ENCODE results near the gene WDR31. TPM values are rescaled to one million over a fixed set of nuclear protein-coding genes. Genes with fewer than 3 reads are reported as not detected.

Gene WDR31
- total RNA-seq, 1 donor from 2014 or later = 3.0 TPM

DNA sequence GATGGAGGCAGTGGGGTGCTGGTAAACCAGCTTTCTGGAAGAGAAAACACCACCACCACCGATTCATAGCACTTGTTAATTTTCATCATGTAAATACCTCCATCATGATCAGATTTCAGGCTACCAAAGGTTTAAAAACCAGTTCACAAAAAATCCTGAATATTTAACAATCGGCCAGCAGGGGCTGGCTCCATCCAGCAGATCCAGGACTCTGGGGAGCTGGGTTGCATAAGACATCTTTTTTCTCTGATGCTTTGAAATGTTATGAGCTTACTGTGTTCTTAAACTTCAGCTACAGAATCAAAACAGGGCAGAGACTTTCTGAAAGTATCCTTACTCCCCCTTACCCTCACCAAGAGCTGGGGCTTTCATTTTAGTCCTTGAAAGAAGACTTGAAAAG is 22.3 kb downstream of the WDR31 start:
- Histone ChIP-seq H3K36me3 (ENCODE audit: control insufficient read depth, insufficient read depth, low read length) (no peaks in the 10 kb centered on the region), H3K4me3 (ENCODE audit: low read depth, low read length) (no peak overlapping the region), H3K27me3 (ENCODE audit: control insufficient read depth, insufficient read depth, low read length) (no peaks in the 10 kb centered on the region)
- TF ChIP-seq, protein P1, sequence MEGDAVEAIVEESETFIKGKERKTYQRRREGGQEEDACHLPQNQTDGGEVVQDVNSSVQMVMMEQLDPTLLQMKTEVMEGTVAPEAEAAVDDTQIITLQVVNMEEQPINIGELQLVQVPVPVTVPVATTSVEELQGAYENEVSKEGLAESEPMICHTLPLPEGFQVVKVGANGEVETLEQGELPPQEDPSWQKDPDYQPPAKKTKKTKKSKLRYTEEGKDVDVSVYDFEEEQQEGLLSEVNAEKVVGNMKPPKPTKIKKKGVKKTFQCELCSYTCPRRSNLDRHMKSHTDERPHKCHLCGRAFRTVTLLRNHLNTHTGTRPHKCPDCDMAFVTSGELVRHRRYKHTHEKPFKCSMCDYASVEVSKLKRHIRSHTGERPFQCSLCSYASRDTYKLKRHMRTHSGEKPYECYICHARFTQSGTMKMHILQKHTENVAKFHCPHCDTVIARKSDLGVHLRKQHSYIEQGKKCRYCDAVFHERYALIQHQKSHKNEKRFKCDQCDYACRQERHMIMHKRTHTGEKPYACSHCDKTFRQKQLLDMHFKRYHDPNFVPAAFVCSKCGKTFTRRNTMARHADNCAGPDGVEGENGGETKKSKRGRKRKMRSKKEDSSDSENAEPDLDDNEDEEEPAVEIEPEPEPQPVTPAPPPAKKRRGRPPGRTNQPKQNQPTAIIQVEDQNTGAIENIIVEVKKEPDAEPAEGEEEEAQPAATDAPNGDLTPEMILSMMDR (IDR thresholded peaks at IDR 0.05; ENCODE audit: insufficient read depth, low read length, poor library complexity, severe bottlenecking) = no peak
- no peak for DNase-seq (ENCODE audit: low read depth)

DNA sequence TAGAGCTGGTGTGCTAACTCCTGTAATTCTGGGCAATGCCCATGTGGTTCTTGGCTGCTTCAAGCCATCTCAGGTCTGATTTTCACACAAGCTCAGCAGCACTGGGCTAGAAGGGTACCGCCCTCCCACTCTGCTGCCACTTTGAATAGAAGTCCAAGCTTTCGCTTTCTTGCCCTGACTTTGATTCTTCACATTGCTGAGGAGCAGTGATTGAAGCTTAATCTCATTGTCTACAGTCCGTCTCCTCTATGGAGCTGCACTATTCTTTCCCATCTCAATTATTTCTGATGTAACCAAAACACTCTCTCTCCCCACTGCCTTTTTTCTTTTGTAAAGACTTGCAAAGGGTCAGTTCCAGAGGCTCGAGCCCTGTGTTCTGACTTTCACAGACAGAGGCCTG is 24.0 kb downstream of the WDR31 start:
- DNase-seq (ENCODE audit: low read depth) = no peak
- no peak overlapping the region for H3K4me3 ChIP-seq (ENCODE audit: low read depth, low read length)
- no peaks in the 10 kb centered on the region for H3K36me3 ChIP-seq (ENCODE audit: control insufficient read depth, insufficient read depth, low read length)
- no peaks in the 10 kb centered on the region for H3K27me3 ChIP-seq (ENCODE audit: control insufficient read depth, insufficient read depth, low read length)
- TF ChIP-seq, protein P1 (IDR thresholded peaks at IDR 0.05; ENCODE audit: insufficient read depth, low read length, poor library complexity, severe bottlenecking) = no peak

DNA sequence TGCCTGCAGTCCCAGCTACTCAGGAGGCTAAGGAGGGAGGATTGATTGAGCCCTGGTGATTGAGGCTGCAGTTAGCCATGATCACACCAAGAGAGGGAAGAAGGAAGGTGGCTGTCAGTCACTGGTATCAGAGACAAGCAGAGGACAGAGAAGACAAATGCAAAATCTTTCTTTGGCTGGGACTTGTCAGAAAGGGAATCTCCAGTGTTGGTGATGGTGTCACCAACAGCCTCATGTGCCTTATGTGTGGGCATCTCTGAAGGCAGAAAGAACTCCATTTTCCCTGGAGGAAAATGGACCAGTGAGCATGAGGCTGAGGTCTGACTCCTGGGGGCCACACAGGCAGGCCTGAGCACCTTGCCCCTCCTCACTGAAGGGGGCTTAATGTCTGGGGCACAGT is 24.8 kb downstream of the WDR31 start:
- no peak for DNase-seq (ENCODE audit: low read depth)
- Histone ChIP-seq H3K4me3 (ENCODE audit: low read depth, low read length) (no peak overlapping the region), H3K27me3 (ENCODE audit: control insufficient read depth, insufficient read depth, low read length) (no peaks in the 10 kb centered on the region), H3K36me3 (ENCODE audit: control insufficient read depth, insufficient read depth, low read length) (no peaks in the 10 kb centered on the region)
- TF ChIP-seq, protein P1 (IDR thresholded peaks at IDR 0.05; ENCODE audit: insufficient read depth, low read length, poor library complexity, severe bottlenecking) = no peak

DNA sequence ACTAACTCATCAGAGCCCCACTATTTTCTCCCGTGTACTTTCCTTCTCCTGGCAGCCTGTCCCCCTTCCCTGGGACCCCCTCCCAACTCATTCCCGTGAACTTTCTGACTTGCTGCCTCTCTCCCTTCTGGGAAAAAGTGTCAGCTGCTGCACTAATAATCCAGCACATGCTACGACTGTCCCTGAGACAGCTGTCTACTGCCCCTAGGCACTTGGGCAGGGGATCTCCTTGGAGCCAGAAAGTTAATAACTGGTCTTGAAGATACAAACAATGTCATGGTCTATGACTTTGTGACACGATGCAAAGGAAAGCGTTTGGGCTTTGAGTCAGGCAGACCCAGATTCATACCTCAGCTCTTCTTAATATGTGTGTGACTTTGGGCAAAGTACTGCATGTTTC is 26.8 kb downstream of the WDR31 start:
- TF ChIP-seq, protein P1 (IDR thresholded peaks at IDR 0.05; ENCODE audit: insufficient read depth, low read length, poor library complexity, severe bottlenecking) = no peak
- DNase-seq (ENCODE audit: low read depth) = no peak
- H3K27me3 ChIP-seq (ENCODE audit: control insufficient read depth, insufficient read depth, low read length) = no peaks in the 10 kb centered on the region

DNA sequence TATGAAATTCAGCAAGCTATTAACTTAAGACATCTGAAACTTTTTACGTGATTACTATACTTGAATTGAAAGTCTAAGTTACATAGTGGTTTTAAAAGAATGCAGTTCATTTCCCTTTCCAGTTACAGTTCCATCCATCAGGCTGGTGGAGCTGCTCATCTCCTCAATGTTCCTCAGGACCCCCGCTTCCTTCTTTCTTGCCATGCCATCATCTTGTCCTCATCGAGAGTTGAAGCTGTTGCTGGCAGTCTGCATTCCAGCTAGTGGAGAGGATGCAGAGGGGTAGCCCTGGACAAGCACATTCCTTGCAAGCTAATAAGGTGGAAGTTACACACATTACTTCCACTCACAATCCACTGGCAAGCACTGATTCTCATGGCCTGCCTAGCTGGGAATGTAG is 28.1 kb downstream of the WDR31 start:
- DNase-seq (ENCODE audit: low read depth) = no peak
- TF ChIP-seq, protein P1 (IDR thresholded peaks at IDR 0.05; ENCODE audit: insufficient read depth, low read length, poor library complexity, severe bottlenecking) = no peak
- Histone ChIP-seq H3K36me3 (ENCODE audit: control insufficient read depth, insufficient read depth, low read length) (no peaks in the 10 kb centered on the region), H3K4me3 (ENCODE audit: low read depth, low read length) (no peak overlapping the region), H3K27me3 (ENCODE audit: control insufficient read depth, insufficient read depth, low read length) (no peaks in the 10 kb centered on the region)

More for the DNA sequence above, 26.8 kb downstream of the WDR31 start:
- H3K4me3 ChIP-seq (ENCODE audit: low read depth, low read length) = no peak overlapping the region
- no peaks in the 10 kb centered on the region for H3K36me3 ChIP-seq (ENCODE audit: control insufficient read depth, insufficient read depth, low read length)

DNA sequence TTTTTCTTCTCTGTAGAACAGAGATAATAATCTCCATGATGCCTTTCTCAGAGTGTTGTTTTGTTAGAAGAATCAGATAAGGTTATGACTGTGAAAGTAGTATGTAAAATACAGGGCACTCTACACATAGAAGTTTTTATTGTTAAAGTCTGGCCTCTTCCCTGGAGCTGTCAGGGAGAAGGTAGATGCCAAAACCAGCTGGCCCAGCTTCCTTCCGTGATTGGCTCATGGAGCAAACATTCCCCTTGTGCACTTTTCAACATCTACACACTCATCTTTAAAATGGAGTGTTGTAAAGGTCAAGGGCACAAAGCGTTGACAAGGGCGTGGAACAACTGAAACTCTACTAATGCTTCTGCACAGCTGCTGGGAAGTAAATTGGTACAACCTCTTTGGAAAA is 29.5 kb downstream of the WDR31 start:
- no peak for DNase-seq (ENCODE audit: low read depth)
- Histone ChIP-seq H3K4me3 (ENCODE audit: low read depth, low read length) (no peak overlapping the region), H3K27me3 (ENCODE audit: control insufficient read depth, insufficient read depth, low read length) (no peaks in the 10 kb centered on the region), H3K36me3 (ENCODE audit: control insufficient read depth, insufficient read depth, low read length) (no peaks in the 10 kb centered on the region)
- TF ChIP-seq, protein P1 (IDR thresholded peaks at IDR 0.05; ENCODE audit: insufficient read depth, low read length, poor library complexity, severe bottlenecking) = no peak

Measured in kidney epithelial cell (primary cell).